Caco-2 (cell line): ENCODE data around the gene NECAP2. TPM values are rescaled to one million over a fixed set of nuclear protein-coding genes. Genes with fewer than 3 reads are reported as not detected.

Experiments used
- BruUV-seq: library from RNA; stranded (reverse); fragments of 400-500 nt; replicated peaks from 2 replicates; lab custom pipeline; 2021; lab: Mats Ljungman, UMichigan
- CTCF ChIA-PET: fragments of 300-600 bp; sonication (Branson Sonifier 250); formaldehyde crosslinking; loops from one replicate; lab custom pipeline; 2022; ENCODE audit warnings: antibody characterized with exemption; lab: Charles Lee
- POLR2A ChIA-PET: fragments of 300-600 bp; sonication (Branson Sonifier 250); formaldehyde crosslinking; loops from one replicate; lab custom pipeline; 2022; ENCODE audit warnings: antibody characterized with exemption; lab: Charles Lee
- DNase-seq, 2 experiments: peaks; one replicate each; pipeline versions ENCODE4 v3.0.0 to v3.0.0-alpha.2; 2020 to 2022
- H3K27me3 ChIP-seq: replicated peaks from 2 replicates; pipeline ENCODE4 v1.6.0; 2011; ENCODE audit warnings: low read length; ENCODE audit not compliant: control insufficient read depth, insufficient read depth
- H3K36me3 ChIP-seq: 2 replicates; pipeline ENCODE4 v1.5.1; 2011; ENCODE audit warnings: low read length; ENCODE audit not compliant: control insufficient read depth, insufficient read depth
- H3K4me1 ChIP-seq: fragments of 250-450 bp; sonication (Bioruptor Pico); 2 replicates; pipeline ENCODE4 v1.5.1; 2020; ENCODE audit warnings: mild to moderate bottlenecking
- H3K4me3 ChIP-seq: 2 replicates; pipeline ENCODE4 v1.5.1; 2011; ENCODE audit warnings: low read depth, mild to moderate bottlenecking, control low read depth, low read length
- H3K9me3 ChIP-seq: fragments of 250-450 bp; sonication (Bioruptor Pico); 2 replicates; pipeline ENCODE4 v1.5.1; 2020; ENCODE audit warnings: mild to moderate bottlenecking, moderate library complexity
- H3K27ac Mint-ChIP-seq: one replicate; pipeline ENCODE4 v1.8.0; 2022; ENCODE audit warnings: mixed read lengths; ENCODE audit not compliant: unreplicated experiment
- H3K27me3 Mint-ChIP-seq: one replicate; pipeline ENCODE4 v1.8.0; 2022; ENCODE audit warnings: mixed read lengths; ENCODE audit not compliant: insufficient read depth, unreplicated experiment
- H3K36me3 Mint-ChIP-seq: one replicate; pipeline ENCODE4 v1.8.0; 2022; ENCODE audit warnings: mild to moderate bottlenecking, mixed read lengths; ENCODE audit not compliant: insufficient read depth, unreplicated experiment
- H3K4me1 Mint-ChIP-seq: one replicate; pipeline ENCODE4 v1.8.0; 2022; ENCODE audit warnings: low read depth, mixed read lengths; ENCODE audit not compliant: unreplicated experiment
- H3K4me3 Mint-ChIP-seq: one replicate; pipeline ENCODE4 v1.8.0; 2022; ENCODE audit warnings: mild to moderate bottlenecking, moderate library complexity, mixed read lengths; ENCODE audit not compliant: unreplicated experiment
- H3K9me3 Mint-ChIP-seq: one replicate; pipeline ENCODE4 v1.8.0; 2022; ENCODE audit warnings: mixed read lengths; ENCODE audit not compliant: unreplicated experiment
- intact Hi-C: fragments of 100-400 bp; cut with micrococcal nuclease; formaldehyde crosslinking; loops from one replicate; pipeline ENCODE4 v1.10.0; 2022; ENCODE audit not compliant: unreplicated experiment
- total RNA-seq: library from RNA; stranded (reverse); gene quantifications from 2 replicates; pipeline ENCODE4 v1.2.3, GENCODE V29; 2022
- TF ChIP-seq, protein P1 (sequence below), 2 experiments: fragments of 200-600 bp in 1 of 2; IDR thresholded peaks; 1 replicate in 1 of 2; 2 replicates in 1 of 2; pipeline versions ENCODE4 v1.5.1 to v1.8.0; 2011 to 2022; ENCODE audit warnings: antibody characterized with exemption in 1 of 2, control low read depth in 1 of 2, inconsistent platforms in 1 of 2, low read depth in 1 of 2, low read length in 1 of 2, mild to moderate bottlenecking in 1 of 2, moderate library complexity in 1 of 2; ENCODE audit not compliant: insufficient read depth in 1 of 2, severe bottlenecking in 1 of 2, unreplicated experiment in 1 of 2

Gene NECAP2
- total RNA-seq, 1 experiment from 2014 or later, result 29.4 TPM

- TF ChIP-seq, protein P1, sequence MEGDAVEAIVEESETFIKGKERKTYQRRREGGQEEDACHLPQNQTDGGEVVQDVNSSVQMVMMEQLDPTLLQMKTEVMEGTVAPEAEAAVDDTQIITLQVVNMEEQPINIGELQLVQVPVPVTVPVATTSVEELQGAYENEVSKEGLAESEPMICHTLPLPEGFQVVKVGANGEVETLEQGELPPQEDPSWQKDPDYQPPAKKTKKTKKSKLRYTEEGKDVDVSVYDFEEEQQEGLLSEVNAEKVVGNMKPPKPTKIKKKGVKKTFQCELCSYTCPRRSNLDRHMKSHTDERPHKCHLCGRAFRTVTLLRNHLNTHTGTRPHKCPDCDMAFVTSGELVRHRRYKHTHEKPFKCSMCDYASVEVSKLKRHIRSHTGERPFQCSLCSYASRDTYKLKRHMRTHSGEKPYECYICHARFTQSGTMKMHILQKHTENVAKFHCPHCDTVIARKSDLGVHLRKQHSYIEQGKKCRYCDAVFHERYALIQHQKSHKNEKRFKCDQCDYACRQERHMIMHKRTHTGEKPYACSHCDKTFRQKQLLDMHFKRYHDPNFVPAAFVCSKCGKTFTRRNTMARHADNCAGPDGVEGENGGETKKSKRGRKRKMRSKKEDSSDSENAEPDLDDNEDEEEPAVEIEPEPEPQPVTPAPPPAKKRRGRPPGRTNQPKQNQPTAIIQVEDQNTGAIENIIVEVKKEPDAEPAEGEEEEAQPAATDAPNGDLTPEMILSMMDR (IDR thresholded peaks at IDR 0.05; ENCODE audit: insufficient read depth in 1 of 2, low read depth in 1 of 2, low read length in 1 of 2, severe bottlenecking in 1 of 2, unreplicated experiment in 1 of 2), result no peak
- no peaks in the 10 kb centered on the region for H3K4me1 Mint-ChIP-seq
- H3K4me3 Mint-ChIP-seq, result no peak overlapping the region
- no peaks in the 10 kb centered on the region for H3K36me3 Mint-ChIP-seq
- no peak overlapping the region for H3K27ac Mint-ChIP-seq
- no peaks in the 10 kb centered on the region for H3K9me3 Mint-ChIP-seq
- no peaks in the 10 kb centered on the region for H3K9me3 ChIP-seq
- no peak for DNase-seq
- BruUV-seq, result no TSS peak
- H3K4me3 ChIP-seq, result no peak overlapping the region
- H3K4me1 ChIP-seq, result no peaks in the 10 kb centered on the region
- H3K36me3 ChIP-seq, result no peaks in the 10 kb centered on the region
- ChIA-PET POLR2A (no interaction called here), CTCF (no interaction called here)
- intact Hi-C loops, result no loop called here
- peaks cover 1% of the 10 kb centered on the region for H3K27me3 Mint-ChIP-seq
- H3K27me3 ChIP-seq, result no peaks in the 10 kb centered on the region
Observed at GRCh38 chr1:16425125-16426025, 15.1 kb upstream of the NECAP2 start.

DNA sequence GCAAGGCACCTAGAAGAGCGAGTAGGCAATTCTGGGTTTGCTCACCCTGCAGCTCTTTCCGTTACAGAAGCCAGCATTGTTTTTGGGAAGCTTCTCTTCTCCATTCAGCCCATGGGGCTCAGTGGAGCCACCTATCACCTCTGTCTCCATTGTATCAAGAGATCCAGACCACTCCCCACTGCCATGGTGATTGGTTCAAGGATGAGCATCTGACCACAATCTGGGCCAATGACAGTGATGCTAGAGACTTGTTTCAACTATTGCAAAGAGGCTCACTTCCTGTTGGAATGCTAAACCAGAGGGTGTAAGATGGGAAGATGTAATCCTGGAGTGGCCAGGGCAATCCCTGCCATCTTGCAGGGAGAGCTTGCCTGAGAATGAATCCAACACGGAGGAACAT, 9.9 kb upstream of the NECAP2 start:
- Histone ChIP-seq H3K4me3 (no peak overlapping the region), H3K9me3 (no peaks in the 10 kb centered on the region), H3K4me1 (no peaks in the 10 kb centered on the region), H3K27me3 (no peaks in the 10 kb centered on the region), H3K36me3 (no peaks in the 10 kb centered on the region)
- no TSS peak for BruUV-seq
- TF ChIP-seq, protein P1 (IDR thresholded peaks at IDR 0.05; ENCODE audit: insufficient read depth in 1 of 2, low read depth in 1 of 2, low read length in 1 of 2, severe bottlenecking in 1 of 2, unreplicated experiment in 1 of 2), result no peak
- CTCF ChIA-PET, result no interaction called here
- no peak overlapping the region for H3K4me3 Mint-ChIP-seq
- no peak overlapping the region for H3K27ac Mint-ChIP-seq
- intact Hi-C loops, result no loop called here
- H3K9me3 Mint-ChIP-seq, result no peaks in the 10 kb centered on the region
- H3K4me1 Mint-ChIP-seq, result no peaks in the 10 kb centered on the region
- POLR2A ChIA-PET, result no interaction called here
- no peaks in the 10 kb centered on the region for H3K36me3 Mint-ChIP-seq
- peak; percentile 15 to 36 for DNase-seq
- H3K27me3 Mint-ChIP-seq, result peaks cover 4% of the 10 kb centered on the region

DNA sequence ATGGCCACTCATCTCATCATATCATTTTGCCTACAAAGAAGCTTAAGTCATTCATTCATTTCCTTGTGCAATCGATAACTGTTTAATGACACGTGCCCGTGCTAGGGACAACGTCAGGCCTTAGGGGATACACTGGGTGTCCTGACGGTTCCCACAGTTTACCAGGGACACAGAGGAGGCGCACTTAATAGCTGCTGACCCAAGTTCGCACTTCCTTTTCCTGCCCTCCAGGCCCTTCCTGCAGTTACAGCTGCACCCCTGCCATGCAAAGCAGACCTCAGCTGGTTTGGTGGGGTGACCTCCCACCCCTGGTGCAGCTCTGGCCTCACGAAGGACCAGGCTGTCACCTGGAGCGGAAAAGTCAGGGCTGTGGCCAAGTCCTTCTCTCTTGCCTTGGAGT, 7.5 kb upstream of the NECAP2 start:
- no TSS peak for BruUV-seq
- Mint-ChIP-seq H3K9me3 (no peaks in the 10 kb centered on the region), H3K4me1 (no peaks in the 10 kb centered on the region), H3K36me3 (no peaks in the 10 kb centered on the region), H3K27me3 (peaks cover 4% of the 10 kb centered on the region), H3K4me3 (no peak overlapping the region), H3K27ac (no peak overlapping the region)
- Histone ChIP-seq H3K27me3 (no peaks in the 10 kb centered on the region), H3K4me1 (no peaks in the 10 kb centered on the region), H3K36me3 (no peaks in the 10 kb centered on the region), H3K4me3 (no peak overlapping the region), H3K9me3 (no peaks in the 10 kb centered on the region)
- intact Hi-C loops, result no loop called here
- CTCF ChIA-PET, result no interaction called here
- TF ChIP-seq, protein P1 (IDR thresholded peaks at IDR 0.05; ENCODE audit: insufficient read depth in 1 of 2, low read depth in 1 of 2, low read length in 1 of 2, severe bottlenecking in 1 of 2, unreplicated experiment in 1 of 2), result no peak
- POLR2A ChIA-PET, result no interaction called here
- DNase-seq, result no peak
